Measurements from ENCODE around the gene MS4A13. TPM values are rescaled to one million over a fixed set of nuclear protein-coding genes. Genes with fewer than 3 reads are reported as not detected.

Gene MS4A13, protein sequence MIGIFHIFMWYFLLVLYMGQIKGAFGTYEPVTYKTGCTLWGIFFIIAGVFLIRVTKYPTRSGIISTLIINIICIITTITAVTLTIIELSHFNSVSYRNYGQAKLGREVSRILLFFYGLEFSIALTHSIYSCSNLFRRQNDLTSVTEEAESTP
- total RNA-seq, result not detected
- 0 reads per million in 2 donors for total RNA-seq

DNA sequence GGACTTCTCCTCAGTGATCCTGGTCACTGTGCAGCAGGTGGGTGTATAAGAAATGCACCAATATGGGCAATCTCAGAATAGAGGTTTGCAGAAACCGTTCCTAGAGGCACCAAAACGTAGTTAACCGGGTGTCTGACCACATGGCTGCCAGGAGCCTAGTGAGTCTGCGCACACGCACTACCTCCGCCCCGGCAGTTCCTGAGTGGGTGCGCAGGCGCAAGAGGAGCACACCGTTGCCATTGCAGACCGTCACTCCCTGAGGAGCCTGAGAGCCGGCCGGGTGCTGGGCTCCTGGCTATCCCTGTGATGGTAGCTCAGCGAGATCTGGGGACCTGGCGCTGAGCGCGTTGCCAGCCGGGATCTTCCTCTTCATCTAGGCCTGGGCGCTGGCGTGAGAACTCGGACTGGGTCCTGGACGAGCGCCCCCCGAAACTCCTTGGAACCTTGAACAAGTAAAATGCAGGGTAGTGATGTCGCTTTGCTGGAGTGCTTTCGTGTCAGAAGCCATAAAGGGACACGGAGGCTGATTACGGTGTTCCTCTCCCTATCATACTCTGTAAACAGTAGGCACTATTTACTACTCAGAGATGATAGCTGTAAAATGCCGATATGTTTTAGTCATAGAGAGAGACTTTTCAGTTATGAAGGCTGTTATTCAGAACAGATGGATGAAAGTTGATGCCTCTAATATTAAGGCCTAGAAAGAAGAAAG, at the start of gene MS4A13:
Gene MS4A13 (plus strand): TSS at position 249 of the 712 bp plus-strand sequence. CDS start 2,692 bp downstream, outside the sequence.
- H3K9me3 ChIP-seq (ENCODE audit: control insufficient read depth, low read length, poor library complexity, severe bottlenecking), result no peaks in the 10 kb centered on the region
- no peak for DNase-seq
- no peak for ATAC-seq
- no peak within 1 kb of the TSS for H3K4me3 Mint-ChIP-seq
- peaks cover 3% of the 10 kb centered on the region for H3K36me3 Mint-ChIP-seq (ENCODE audit: low read depth)
- H3K27ac Mint-ChIP-seq, result no peak within 1 kb of the TSS
- no peaks in the 10 kb centered on the region for H3K4me1 Mint-ChIP-seq
- peaks cover 26% of the 10 kb centered on the region for H3K27me3 Mint-ChIP-seq

DNA sequence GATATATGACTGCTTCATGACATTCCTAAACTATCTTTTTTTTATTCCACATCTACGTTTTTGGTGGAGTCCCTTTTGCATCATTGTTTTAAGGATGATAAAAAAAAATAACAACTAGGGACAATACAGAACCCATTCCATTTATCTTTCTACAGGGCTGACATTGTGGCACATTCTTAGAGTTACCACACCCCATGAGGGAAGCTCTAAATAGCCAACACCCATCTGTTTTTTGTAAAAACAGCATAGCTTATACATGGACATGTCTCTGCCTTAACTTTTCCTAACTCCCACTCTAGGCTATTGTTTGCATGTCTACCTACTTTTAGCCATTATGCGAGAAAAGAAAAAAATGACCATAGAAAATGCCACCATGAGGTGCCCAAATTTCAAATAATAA, 46.4 kb upstream of the MS4A13 start:
- Mint-ChIP-seq H3K4me1 (no peaks in the 10 kb centered on the region), H3K4me3 (no peak overlapping the region), H3K36me3 (ENCODE audit: low read depth) (no peaks in the 10 kb centered on the region), H3K27ac (no peak overlapping the region), H3K27me3 (peaks cover 27% of the 10 kb centered on the region)
- no peaks in the 10 kb centered on the region for H3K9me3 ChIP-seq (ENCODE audit: control insufficient read depth, low read length, poor library complexity, severe bottlenecking)
- ATAC-seq (no peak), DNase-seq (no peak)

DNA sequence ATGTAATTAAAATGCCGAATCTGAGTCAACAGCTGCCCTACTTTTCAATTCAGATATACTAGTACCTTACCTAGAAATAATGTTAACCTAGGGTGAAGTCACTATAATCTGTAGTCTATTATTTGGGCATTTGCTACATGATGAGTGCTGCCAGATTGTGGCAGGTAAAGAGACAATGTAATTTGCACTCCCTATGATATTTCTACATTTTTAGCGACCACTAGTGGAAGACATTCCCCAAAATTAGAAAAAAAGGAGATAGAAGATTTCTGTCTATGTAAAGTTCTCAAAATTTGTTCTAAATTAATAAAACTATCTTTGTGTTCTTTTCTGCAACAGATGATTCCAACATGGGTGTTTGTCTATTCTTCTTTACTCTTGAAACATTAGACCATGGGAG, 45.5 kb upstream of the MS4A13 start:
- Mint-ChIP-seq H3K27me3 (peaks cover 27% of the 10 kb centered on the region), H3K4me3 (no peak overlapping the region), H3K36me3 (ENCODE audit: low read depth) (no peaks in the 10 kb centered on the region), H3K27ac (no peak overlapping the region), H3K4me1 (no peaks in the 10 kb centered on the region)
- ATAC-seq (no peak), DNase-seq (no peak)
- no peaks in the 10 kb centered on the region for H3K9me3 ChIP-seq (ENCODE audit: control insufficient read depth, low read length, poor library complexity, severe bottlenecking)

DNA sequence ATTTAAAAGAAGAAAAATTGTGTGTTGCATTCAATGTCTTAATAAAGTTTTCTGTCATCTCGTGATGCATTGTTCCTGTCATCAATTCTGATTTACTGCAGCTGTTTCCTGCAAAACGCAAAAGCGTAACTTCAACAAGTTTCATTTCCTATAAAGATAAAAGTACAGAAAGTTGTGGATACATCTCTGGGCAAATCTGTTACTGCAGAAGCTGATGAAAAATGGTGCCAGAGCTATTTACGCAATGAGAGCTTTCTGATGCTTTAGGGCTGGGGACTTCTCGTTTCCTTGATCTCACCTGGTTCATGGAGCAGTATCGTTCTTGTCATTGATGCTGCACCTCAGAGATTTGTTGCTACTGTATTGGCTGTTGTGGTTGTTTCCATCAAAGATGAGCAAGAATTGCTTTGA, 38.2 kb upstream of the MS4A13 start:
- Mint-ChIP-seq H3K4me1 (peaks cover 2% of the 10 kb centered on the region), H3K27ac (no peak overlapping the region), H3K4me3 (no peak overlapping the region), H3K36me3 (ENCODE audit: low read depth) (no peaks in the 10 kb centered on the region), H3K27me3 (no peaks in the 10 kb centered on the region)
- DNase-seq (no peak), ATAC-seq (peak; percentile 59)
- H3K9me3 ChIP-seq (ENCODE audit: control insufficient read depth, low read length, poor library complexity, severe bottlenecking), result no peaks in the 10 kb centered on the region

DNA sequence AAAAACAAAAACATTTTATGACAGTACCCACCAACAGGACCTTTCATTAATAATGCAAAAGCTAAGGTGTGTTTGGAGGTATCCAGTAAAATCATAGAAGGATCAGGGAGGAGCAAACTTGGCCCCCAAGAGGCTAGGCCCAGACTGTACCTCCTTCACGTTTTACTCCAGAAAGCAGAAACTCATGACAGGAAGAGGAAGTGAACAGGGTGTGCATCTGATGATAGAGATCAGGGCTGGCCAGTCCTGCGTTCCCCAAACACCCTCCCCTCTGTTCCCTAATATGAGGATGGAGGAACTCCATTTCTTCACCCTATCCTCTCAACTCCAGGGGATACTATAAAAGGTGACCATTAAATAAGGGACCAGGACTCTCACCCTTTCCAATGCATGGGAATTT, 32.8 kb upstream of the MS4A13 start:
- peaks cover 10% of the 10 kb centered on the region for H3K27me3 Mint-ChIP-seq
- DNase-seq (no peak), ATAC-seq (peak; percentile 36)
- H3K4me1 Mint-ChIP-seq, result peaks cover 4% of the 10 kb centered on the region
- H3K36me3 Mint-ChIP-seq (ENCODE audit: low read depth), result no peaks in the 10 kb centered on the region
- H3K27ac Mint-ChIP-seq, result no peak overlapping the region
- no peaks in the 10 kb centered on the region for H3K9me3 ChIP-seq (ENCODE audit: control insufficient read depth, low read length, poor library complexity, severe bottlenecking)
- H3K4me3 Mint-ChIP-seq, result no peak overlapping the region

DNA sequence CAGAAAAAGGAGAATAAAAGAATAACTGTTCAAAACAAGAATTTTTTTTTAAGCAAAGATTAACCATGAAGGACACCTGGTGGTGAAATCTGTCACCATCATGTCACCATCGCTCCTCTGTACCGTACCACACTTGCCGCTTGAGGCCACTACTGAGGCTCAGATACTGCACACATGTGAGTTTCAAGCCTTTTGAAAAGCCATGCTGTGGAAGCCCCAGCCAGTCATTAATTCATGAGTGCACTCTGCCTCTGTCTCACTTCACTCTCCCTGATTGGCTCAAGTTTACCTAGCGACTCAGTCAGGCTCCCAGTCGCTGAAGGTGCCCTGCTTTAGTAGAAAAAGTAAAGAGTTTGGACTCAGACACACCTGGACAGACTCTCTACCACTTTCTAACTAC, 29.2 kb upstream of the MS4A13 start:
- DNase-seq, result no peak
- Mint-ChIP-seq H3K27ac (peak overlapping the region; percentile 53), H3K4me3 (no peak overlapping the region), H3K4me1 (peaks cover 4% of the 10 kb centered on the region), H3K27me3 (peaks cover 10% of the 10 kb centered on the region), H3K36me3 (ENCODE audit: low read depth) (peaks cover 2% of the 10 kb centered on the region)
- H3K9me3 ChIP-seq (ENCODE audit: control insufficient read depth, low read length, poor library complexity, severe bottlenecking), result no peaks in the 10 kb centered on the region
- ATAC-seq, result peak; percentile 76

DNA sequence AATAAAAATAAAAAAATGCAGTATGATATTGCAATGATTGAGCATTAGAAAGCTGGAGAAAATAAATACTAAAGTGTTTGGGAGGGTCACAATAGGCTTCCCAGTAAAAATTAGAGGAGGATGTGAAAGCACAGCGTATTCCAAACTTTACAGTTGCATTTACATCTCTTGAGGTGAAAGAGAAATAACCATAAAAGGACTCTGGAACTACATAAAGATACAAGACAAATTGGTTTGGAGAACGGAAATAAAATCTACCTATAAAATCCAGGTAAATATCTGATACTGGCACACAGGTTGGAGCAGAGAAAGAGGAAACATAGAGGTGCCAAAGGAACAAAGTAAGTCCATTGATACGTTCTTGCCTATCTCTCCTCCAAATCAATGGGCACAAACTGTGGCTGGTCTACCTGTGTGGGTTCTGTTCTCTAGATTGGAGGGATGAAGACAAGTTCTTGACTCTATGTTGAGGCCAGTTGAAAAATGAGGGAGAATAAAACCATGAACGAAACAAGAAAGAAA, 22.6 kb upstream of the MS4A13 start, which contains the start of gene MS4A12:
Gene MS4A12 (plus strand): TSS at position 291 of the 522 bp plus-strand sequence. CDS start 4,541 bp downstream, outside the sequence.
- Mint-ChIP-seq H3K27ac (no peak within 1 kb of the TSS), H3K4me3 (no peak within 1 kb of the TSS), H3K27me3 (peaks cover 24% of the 10 kb centered on the region), H3K4me1 (no peaks in the 10 kb centered on the region), H3K36me3 (ENCODE audit: low read depth) (peaks cover 2% of the 10 kb centered on the region)
- H3K9me3 ChIP-seq (ENCODE audit: control insufficient read depth, low read length, poor library complexity, severe bottlenecking), result no peaks in the 10 kb centered on the region
- DNase-seq, result no peak
- ATAC-seq, result no peak

DNA sequence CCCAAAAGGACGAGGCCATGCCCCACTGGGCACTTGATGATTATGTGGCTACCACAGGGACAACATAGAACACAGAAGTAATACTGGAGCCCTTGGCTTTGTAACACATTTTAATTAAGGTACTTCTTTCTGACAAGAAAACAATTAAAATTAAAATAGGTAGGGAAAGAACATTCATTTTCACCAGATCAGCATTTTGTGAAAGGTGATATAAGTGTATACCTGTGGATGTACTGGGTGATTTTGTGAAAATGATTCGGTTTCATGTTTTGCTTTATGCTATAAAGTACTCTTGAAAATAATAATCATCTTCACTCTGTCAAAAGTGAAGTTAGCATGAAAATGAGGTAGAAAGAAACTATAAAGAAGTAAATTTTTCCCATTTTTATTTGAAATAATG, 21.7 kb upstream of the MS4A13 start:
- H3K4me1 Mint-ChIP-seq, result no peaks in the 10 kb centered on the region
- no peak overlapping the region for H3K27ac Mint-ChIP-seq
- H3K4me3 Mint-ChIP-seq, result no peak overlapping the region
- H3K27me3 Mint-ChIP-seq, result peaks cover 30% of the 10 kb centered on the region
- H3K9me3 ChIP-seq (ENCODE audit: control insufficient read depth, low read length, poor library complexity, severe bottlenecking), result no peaks in the 10 kb centered on the region
- ATAC-seq (no peak), DNase-seq (no peak)
- peaks cover under 1% of the 10 kb centered on the region for H3K36me3 Mint-ChIP-seq (ENCODE audit: low read depth)

DNA sequence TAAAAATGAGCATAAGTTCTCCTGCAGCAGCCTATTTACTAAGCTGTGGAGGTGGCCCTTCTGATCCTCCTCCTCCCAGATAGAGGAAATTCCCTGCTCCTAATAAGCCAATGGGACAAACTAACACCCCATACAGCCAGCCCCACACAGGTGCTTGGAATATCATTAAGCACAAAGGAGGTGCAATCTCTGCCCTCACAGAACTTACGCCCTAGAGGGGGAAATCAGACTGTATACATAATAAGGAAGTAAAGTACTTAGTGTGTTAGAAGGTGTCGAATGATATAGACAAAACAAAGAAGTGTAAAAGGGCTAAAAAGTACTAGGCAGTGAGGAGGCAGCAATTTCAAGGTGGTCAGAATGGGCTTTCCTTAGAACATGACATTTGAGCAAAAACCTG, 16.8 kb upstream of the MS4A13 start:
- DNase-seq (no peak), ATAC-seq (no peak)
- Mint-ChIP-seq H3K27me3 (peaks cover 26% of the 10 kb centered on the region), H3K4me1 (no peaks in the 10 kb centered on the region), H3K36me3 (ENCODE audit: low read depth) (peaks cover 2% of the 10 kb centered on the region), H3K27ac (no peak overlapping the region), H3K4me3 (no peak overlapping the region)
- no peaks in the 10 kb centered on the region for H3K9me3 ChIP-seq (ENCODE audit: control insufficient read depth, low read length, poor library complexity, severe bottlenecking)

DNA sequence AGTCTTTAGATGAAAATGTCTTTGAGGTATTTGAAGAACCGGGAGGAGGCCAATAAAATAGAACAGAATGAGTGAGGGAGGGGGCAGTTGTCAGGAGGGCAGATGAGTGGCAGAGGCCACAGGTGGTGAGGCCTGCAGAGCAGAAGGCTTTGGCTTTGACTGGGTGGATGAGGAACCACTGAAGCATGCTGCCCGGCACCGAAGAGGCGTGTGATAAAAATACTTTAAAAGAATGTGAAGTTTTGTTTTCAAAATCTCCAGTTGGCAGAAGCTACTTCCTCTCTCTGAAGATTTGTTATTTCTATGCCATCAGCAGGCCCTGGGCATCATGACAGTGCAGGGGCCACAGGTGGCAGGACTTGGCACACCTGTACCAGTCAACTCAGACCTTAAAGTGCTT, 16.3 kb upstream of the MS4A13 start:
- Mint-ChIP-seq H3K4me1 (no peaks in the 10 kb centered on the region), H3K27me3 (peaks cover 26% of the 10 kb centered on the region), H3K27ac (no peak overlapping the region), H3K36me3 (ENCODE audit: low read depth) (peaks cover 2% of the 10 kb centered on the region), H3K4me3 (no peak overlapping the region)
- ATAC-seq, result peak; percentile 67
- no peaks in the 10 kb centered on the region for H3K9me3 ChIP-seq (ENCODE audit: control insufficient read depth, low read length, poor library complexity, severe bottlenecking)
- no peak for DNase-seq

DNA sequence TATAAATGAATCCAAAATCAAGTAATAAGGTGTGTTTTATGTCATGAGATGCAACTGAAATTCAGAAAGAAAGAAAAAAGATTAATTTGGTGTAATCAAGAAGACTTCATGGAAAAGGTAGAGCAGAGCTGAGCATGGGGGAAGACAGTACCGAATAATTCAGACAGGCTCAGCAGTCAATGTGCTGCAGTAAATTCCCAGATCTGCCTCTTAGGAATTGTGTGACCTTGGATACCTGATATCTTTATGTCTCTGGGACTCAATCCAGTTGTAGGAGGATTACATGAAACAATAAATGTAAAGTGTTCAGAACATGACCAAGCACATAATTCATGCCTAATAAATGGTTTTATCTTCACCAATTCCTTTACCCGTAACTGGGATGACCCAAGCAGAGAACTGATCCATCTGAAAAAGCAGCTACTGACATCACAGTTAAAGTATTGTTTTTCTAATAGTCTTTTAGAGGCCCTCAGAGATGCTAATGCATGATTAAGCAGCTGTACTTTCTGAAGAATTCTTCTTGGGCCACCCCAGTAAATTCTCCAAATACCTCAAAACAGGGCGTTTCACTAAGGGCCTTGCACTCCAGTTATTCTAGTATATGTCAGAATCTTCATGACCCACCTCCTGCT, 14.8 kb upstream of the MS4A13 start:
- no peak for ATAC-seq
- no peaks in the 10 kb centered on the region for H3K9me3 ChIP-seq (ENCODE audit: control insufficient read depth, low read length, poor library complexity, severe bottlenecking)
- H3K27ac Mint-ChIP-seq, result no peak overlapping the region
- DNase-seq, result no peak
- peaks cover 17% of the 10 kb centered on the region for H3K27me3 Mint-ChIP-seq
- H3K4me3 Mint-ChIP-seq, result no peak overlapping the region
- peaks cover 2% of the 10 kb centered on the region for H3K36me3 Mint-ChIP-seq (ENCODE audit: low read depth)
- peaks cover 6% of the 10 kb centered on the region for H3K4me1 Mint-ChIP-seq

DNA sequence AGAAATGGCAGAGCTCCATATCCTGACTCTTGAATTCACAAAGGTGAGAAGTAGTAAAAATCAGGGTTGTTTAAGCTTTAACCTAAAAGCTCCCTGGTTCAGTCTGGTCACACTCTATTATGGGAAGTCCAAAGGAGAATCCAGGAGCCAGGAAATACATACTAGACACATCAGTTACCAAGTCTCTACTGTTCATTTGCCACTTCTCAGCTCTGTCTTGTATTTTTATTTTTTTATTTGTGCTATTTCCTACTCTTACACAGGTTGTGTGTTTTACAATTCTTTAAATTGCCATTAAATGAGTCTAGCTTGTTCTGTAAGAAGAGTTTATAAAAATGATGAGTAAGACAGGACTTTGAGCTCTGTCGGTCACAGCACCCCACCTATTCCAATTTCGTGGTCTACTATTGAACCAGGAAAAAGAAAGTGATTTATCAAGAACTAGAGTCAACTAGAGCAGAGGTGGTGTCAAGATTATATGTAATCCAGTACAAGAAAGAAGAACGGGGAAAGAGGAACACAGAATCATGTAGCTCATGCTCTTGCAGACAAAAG, 12.9 kb upstream of the MS4A13 start:
- H3K4me1 Mint-ChIP-seq, result peaks cover 6% of the 10 kb centered on the region
- no peak for ATAC-seq
- H3K27ac Mint-ChIP-seq, result no peak overlapping the region
- peaks cover 2% of the 10 kb centered on the region for H3K36me3 Mint-ChIP-seq (ENCODE audit: low read depth)
- H3K27me3 Mint-ChIP-seq, result peaks cover 8% of the 10 kb centered on the region
- no peaks in the 10 kb centered on the region for H3K9me3 ChIP-seq (ENCODE audit: control insufficient read depth, low read length, poor library complexity, severe bottlenecking)
- no peak for DNase-seq
- H3K4me3 Mint-ChIP-seq, result no peak overlapping the region

DNA sequence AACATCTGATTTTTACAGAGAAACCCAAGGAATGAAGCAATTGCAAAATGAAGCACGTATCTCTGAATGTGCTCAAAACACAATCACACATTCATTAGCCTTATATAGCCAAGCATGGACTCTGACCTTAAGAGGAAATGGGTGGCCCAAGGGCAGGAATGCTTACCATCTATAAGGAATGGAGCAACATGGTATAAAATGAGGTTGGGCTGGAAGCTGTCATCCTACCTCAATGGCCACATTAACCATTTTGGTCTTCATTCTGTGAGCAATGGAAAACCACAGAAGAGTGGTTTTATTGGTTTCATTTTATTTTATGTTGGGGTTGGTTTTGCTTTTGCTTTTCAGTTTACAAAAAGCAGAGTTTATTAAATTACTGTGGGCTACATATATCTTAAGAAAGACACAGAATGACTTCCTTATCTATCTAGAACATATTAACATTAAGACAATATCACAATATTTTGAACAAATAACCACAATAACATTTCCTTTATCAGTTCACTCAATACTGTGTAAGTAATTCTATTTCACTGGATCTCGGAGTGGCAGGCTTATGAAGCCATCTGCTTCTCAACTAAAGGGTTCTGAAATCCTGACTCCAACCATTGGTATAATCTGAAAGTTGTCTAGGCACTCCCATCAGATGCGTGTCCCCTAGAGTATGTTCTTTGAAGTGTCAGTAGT, 10.8 kb upstream of the MS4A13 start:
- Mint-ChIP-seq H3K4me1 (peaks cover 6% of the 10 kb centered on the region), H3K36me3 (ENCODE audit: low read depth) (no peaks in the 10 kb centered on the region), H3K27me3 (no peaks in the 10 kb centered on the region), H3K4me3 (no peak overlapping the region), H3K27ac (no peak overlapping the region)
- no peaks in the 10 kb centered on the region for H3K9me3 ChIP-seq (ENCODE audit: control insufficient read depth, low read length, poor library complexity, severe bottlenecking)
- DNase-seq (no peak), ATAC-seq (no peak)
